22Rv1 (cell line): ENCODE measurements around the gene IGSF21.

Source experiments
- H3K27ac ChIP-seq: fragments of 450-650 bp; 2 replicates; pipeline ENCODE4 v1.5.1; 2017
- ZFX ChIP-seq: fragments of 450-650 bp; IDR thresholded peaks from 2 replicates; pipeline ENCODE4 v1.6.1; 2017; ENCODE audit warnings: antibody characterized with exemption, borderline replicate concordance
- TF ChIP-seq, protein P1 (sequence below): fragments of 450-650 bp; IDR thresholded peaks from 2 replicates; pipeline ENCODE4 v1.5.1; 2017; ENCODE audit warnings: mild to moderate bottlenecking

The IGSF21 gene

DNA sequence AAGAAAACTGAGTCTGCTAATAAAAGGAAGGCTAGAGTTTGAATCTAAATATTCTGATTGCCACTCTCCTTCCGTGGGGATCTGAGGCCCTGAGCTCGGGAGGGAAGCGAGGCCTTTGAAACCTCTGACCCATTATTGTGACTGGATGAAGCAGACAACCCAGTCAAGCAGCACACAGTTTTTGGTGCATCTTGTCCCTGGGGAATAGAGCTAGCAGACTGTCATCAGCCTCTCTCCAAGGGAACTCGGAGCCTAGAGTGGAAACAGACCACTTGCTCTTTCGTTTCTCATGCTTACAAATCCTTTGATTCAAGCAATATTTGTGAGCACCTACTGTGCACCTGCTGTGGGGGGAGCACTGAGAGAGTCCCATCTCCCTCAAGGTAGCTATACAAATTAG, 240.0 kb downstream of the IGSF21 start:
- no peak overlapping the region for H3K27ac ChIP-seq
- no peak for TF ChIP-seq ZFX
- TF ChIP-seq, protein P1, sequence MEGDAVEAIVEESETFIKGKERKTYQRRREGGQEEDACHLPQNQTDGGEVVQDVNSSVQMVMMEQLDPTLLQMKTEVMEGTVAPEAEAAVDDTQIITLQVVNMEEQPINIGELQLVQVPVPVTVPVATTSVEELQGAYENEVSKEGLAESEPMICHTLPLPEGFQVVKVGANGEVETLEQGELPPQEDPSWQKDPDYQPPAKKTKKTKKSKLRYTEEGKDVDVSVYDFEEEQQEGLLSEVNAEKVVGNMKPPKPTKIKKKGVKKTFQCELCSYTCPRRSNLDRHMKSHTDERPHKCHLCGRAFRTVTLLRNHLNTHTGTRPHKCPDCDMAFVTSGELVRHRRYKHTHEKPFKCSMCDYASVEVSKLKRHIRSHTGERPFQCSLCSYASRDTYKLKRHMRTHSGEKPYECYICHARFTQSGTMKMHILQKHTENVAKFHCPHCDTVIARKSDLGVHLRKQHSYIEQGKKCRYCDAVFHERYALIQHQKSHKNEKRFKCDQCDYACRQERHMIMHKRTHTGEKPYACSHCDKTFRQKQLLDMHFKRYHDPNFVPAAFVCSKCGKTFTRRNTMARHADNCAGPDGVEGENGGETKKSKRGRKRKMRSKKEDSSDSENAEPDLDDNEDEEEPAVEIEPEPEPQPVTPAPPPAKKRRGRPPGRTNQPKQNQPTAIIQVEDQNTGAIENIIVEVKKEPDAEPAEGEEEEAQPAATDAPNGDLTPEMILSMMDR, result no peak

DNA sequence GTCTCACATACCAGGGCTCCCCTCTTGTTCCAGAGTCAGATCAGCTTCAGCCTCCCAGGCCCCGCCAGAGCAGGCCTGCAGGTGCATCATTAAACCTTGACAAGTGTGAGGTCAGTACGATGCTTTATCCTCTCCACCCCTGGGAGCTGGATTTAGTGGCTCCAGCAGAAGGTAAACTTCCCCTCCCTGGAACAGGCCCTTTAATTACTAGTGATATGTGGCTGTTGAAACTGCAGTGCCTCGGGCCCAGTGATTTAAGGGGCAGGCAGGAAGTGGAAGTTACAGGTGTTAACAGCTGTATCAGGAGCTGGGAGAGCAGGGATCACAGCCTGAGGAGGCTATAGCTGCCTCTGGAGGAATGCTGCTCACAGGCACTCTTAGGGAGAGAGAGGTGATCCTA, 240.8 kb downstream of the IGSF21 start:
- TF ChIP-seq ZFX, result no peak
- TF ChIP-seq, protein P1, result no peak

DNA sequence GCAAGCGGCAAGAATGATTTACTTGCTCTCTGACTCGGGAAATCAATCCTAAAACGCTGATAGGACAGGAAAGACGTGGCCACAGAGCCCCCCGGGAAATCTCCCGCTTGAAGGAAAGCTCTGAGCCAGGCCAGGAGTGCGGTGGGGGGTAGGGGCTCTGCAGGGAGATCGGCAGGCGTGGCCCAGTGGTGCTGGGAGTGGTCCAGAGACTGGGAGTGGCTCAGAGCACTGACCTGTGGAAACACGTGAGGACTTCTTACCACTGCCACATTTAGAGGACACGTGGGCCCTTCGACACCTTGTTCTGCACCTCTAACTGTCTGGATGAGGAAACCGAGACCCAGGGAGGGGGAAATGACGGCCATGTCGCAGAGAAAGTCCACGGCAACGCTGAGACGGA, 243.1 kb downstream of the IGSF21 start:
- TF ChIP-seq, protein P1, result no peak
- TF ChIP-seq ZFX, result no peak
- no peak overlapping the region for H3K27ac ChIP-seq

More for the DNA sequence above, 240.8 kb downstream of the IGSF21 start:
- H3K27ac ChIP-seq, result no peak overlapping the region

DNA sequence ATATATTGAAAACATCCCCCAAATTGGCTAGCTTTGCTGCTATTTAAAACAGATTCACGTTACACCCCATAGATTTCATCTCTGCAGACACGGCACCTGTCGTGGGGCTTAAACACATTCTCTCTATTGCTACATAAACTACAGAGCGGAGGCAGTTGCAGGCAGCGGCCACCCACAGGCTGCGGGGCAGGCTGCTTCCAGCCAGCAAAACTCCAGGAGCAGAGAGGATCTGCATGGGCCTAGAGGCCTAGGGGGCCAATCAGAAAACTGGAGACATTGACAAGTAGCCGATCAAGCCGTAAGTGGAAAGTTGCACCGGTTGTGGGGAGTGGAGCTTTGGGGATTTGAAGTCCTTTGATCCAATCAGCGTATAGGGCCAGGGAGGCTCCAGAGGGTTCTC, 244.1 kb downstream of the IGSF21 start:
- TF ChIP-seq, protein P1, result no peak
- TF ChIP-seq ZFX, result no peak
- H3K27ac ChIP-seq, result no peak overlapping the region

DNA sequence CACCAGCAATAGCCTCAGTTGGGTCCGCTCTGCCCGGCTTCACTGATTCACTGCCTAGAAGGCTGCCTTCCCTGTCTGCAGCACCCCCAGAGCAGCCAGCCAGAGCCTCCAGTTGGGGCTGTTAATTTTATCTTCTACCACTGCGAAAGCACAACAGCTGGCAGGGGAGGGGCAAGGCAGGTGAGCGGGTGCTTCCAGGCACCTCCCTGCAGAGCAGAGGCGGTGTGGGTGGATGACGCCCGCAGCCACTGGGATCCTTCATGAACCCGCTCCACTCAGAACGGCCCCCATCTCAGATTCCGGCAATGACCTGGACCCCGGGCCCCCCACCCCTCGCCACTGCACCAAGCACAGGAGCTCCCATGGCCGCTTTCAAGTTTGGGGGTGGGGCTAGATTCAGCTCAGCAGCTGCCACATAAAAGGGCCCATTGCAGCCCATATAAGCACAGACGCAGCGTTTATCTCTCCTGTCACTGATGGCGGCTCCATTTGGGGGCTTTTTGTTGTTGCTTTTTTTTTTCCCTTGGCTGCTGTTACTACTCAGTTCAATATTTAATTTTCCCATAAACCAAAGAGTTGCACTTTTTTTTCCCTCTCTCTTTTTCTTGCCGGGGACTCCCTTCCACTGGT, 245.2 kb downstream of the IGSF21 start:
- H3K27ac ChIP-seq, result no peak overlapping the region
- no peak for TF ChIP-seq ZFX
- TF ChIP-seq, protein P1, result no peak

DNA sequence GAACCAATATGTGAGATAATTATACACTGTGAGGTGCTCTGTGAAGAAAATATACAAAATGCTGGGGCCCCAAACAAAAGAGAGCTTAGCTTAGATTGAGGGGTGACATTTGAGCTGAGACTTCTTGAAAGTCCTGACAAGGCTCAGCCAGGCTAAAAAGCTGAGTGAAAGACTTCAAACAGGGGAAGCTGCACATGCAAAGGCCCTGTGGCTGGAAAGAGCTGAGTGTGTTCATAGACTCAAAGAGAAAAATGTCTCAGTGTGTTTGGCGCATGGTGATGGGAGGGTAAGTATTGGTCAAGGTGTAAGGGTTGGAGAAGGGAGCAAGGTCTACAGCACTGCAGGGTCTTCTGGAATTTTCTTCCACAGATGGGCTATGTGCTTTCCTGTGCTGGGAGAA, 245.9 kb downstream of the IGSF21 start:
- TF ChIP-seq, protein P1, result no peak
- no peak for TF ChIP-seq ZFX
- H3K27ac ChIP-seq, result no peak overlapping the region

DNA sequence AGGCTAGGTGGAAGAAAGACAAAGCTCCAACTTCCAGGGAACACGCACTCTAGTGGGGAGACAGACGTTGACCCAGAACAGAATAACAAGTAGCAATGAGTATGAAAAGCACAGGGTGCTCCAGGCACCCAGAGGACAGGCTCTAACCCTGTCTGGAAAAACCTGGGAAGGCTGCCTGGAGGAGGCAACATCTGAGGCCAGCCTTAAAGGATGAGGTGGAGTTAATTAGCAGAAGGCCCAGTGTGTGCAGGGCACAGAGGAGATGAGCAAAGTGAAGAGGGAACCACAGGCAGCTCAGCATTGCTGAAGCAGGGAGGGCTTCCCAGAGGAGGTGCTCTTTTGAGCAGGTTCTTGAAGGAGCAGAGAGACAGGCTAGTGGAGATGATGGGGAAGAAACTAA, 246.4 kb downstream of the IGSF21 start:
- TF ChIP-seq ZFX, result no peak
- TF ChIP-seq, protein P1, result no peak
- no peak overlapping the region for H3K27ac ChIP-seq
